Umbilical cord (tissue), 2 donors: Measurements from ENCODE around the gene CYP2A6. TPM values are rescaled to one million over a fixed set of nuclear protein-coding genes. Genes with fewer than 3 reads are reported as not detected.
"Not testable (repeated sequence)": the region's sequence is repeated elsewhere in the genome, so short reads cannot be mapped to it uniquely, and the experiment has no call there.

Experiments
- DNase-seq: peaks from one replicate; pipeline ENCODE4 v3.0.0-alpha.2; 2015; ENCODE audit warnings: low spot score
- total RNA-seq: library from RNA; depleted of rRNA; stranded (reverse); fragments of >200 nt; gene quantifications from one replicate; pipeline ENCODE4 v1.2.3, GENCODE V29; 2014; ENCODE audit warnings: low replicate concordance; ENCODE audit not compliant: insufficient read depth

CYP2A6 gene
- total RNA-seq, 1 donor from 2014 or later, result not detected

DNA sequence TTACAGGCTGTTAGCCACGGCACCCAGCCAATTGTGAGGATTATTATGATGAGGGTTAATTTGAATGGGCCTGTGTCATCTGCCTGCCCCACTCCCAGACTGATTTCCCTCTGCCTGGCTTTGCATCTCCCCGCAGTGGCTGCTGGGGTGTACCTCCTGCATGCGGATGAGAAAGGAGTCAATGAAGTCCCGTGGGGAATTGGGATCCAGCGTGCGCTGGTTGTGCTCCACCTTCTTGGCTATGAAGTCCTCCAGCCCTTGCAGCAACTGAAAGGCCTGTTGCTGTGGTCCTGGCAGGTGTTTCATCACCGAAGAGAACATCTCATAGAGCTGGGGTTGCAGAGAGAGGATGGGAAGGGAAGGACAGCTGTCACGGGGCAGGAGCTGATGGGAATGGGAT, 3.5 kb downstream of the CYP2A6 start:
- not testable (repeated sequence) for DNase-seq

- not testable (repeated sequence) for DNase-seq
These were observed 6.6 kb downstream of the CYP2A6 start for GRCh38 chr19:40843653-40844052.

DNA sequence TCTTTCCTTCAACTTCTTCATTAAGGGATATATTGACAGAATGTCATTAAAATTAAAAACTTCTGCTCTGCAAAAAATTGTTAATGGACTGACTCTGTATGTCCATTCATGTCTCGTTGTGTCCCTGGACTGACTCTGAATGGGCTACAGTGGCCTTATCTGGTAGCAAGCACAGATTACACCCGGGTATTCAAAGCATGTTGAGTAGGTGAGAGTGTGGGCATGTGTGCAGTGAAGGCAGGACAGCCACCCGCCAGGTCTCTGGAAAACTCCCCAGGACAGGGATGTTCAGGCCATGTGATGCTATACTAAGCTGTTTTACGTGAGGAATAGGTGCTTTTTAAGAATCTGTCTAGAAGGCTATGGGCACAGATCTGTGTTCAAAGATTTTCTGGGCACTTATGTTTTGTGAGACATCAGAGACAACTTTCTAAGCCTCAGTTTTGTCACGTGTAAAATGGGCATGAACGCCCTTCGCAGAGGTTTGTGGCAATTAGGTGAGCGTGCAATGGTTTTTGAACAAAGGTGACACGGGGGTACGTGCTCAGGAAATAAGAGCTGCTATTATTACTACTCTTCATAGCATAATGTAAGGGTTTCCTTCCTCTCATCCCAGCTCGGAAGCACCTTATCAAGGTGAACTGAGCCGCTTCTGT, 7.1 kb downstream of the CYP2A6 start:
- not testable (repeated sequence) for DNase-seq

DNA sequence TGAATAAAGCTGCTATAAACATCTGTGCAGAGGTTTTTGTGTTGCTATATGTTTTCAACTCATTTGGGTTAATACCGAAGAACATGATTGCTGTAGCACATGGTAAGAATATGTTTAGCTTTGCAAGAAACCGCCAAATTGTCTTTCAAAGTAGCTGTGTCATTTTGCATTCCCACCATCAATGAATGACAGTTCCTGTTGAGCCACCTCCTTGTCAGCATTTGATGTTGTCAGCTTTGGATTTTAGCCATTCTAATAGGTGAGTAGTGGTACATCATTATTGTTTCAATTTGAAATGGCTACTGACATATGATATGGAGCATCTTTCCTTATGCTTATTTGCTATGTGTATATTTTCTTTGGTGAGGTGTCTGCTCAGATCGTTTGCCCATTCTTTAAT, 8.2 kb downstream of the CYP2A6 start:
- DNase-seq, result not testable (repeated sequence)

- not testable (repeated sequence) for DNase-seq
These were observed 11.8 kb downstream of the CYP2A6 start for GRCh38 chr19:40838477-40838876.

DNA sequence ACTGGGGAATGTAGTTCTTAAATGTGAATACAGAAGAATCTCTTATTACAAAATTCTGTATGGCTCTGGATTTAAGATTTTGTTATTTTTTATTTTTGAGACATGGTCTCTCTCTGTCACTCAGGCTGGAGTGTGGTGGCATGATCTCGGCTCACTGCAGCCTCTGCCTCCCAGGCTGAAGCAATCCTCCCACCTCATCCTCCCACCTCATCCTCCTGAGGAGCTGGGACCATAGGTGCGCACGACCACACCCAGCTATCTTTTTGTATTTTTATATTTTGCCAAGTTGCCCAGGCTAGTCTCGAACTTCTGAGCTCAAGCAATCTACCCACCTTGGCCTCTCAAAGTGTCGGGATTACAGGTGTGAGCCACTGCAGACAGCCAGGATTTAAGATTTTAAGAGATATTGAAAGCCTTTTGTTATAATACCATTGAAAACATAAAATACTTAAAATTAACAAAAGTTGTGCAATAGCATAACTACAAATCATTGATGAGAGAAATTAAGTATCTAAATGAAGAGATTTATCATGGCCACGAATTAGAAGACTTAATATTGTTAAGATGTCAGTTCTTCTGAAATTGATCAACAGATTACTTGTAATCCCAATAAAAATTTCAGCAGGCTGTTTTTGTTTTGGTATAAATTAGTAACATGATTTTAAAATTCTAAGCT, 13.4 kb downstream of the CYP2A6 start:
- no peak for DNase-seq

DNA sequence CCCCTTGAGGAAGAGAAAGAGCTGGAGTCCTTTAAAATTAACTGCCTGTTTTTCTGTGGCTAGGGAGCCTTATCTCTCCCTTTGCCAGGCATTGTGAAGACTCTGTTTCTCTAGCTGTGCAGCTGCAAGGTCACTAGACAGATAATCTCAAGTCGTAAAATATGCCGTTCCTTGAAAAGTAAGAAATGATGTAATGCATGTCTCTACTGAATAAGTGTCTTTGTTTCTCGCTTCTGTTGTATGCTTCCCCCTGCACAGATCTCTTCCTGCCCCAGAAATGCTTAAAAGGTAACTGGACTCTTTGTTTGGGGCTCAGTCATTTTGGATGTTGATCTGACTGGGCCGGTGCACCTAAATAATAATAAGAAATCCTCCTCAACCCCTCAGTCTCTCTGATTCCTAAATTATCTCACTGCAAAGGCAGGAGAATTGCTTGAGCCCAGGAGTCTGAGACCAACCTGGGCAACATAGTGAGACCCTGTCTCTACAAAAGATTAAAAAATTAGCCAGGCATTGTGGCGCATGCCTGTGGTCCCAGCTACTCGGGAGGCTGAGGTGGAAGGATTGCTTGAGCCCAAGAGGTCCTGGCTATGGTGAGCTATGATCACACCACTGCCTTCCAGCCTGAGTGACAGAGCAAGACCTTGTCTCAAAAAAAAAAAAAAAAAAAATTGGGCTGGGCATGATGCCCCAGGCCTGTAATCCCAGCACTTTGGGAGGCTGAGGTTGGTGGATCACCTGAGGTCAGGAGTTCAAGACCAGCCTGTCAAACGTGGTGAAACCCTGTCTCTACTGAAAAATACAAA, 16.3 kb downstream of the CYP2A6 start:
- not testable (repeated sequence) for DNase-seq

- not testable (repeated sequence) for DNase-seq
These were observed 17.8 kb downstream of the CYP2A6 start for GRCh38 chr19:40832431-40832790.

DNA sequence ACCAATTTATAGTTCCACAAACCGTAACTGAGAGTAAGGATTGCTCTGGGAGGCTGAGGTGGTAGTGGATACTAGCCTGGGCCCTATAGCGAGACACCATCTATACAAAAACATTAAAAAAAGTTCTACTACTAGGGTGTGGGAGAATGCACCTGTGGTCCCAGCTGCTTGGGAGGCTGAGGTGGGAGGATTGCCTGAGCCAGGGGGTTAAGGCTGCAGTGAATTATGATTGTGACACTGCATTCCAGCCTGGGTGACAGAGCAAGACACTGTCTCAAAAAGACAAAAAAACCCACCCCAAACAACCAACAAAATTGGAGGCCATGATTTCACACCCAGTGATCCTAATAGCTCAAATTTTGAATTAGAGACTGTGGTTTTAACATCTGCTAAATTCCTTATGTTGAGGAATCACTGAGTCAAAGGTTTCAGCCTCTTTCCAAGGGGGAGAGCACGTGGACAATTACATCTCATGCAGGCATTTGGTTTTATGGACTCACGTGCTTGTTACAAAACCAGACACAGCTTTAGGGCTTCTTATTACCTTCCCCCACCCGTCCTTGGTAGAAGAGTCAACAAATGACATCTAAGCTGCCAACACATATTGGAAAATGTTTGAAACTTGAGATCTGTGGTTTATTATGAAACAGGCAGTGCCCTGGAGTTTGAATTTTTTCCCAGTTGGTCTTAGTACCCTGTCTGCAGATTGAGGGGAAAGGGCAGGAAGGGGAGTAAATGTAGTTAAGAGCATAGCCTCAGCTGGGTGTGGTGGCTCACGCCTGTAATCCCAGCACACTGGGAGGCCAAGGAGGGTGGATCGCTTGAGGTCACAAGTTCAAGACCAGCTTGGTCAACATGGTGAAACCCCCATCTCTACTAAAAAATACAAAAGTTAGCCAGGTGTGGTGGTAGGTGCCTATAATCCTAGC, 18.5 kb downstream of the CYP2A6 start:
- peak; percentile 93 for DNase-seq

DNA sequence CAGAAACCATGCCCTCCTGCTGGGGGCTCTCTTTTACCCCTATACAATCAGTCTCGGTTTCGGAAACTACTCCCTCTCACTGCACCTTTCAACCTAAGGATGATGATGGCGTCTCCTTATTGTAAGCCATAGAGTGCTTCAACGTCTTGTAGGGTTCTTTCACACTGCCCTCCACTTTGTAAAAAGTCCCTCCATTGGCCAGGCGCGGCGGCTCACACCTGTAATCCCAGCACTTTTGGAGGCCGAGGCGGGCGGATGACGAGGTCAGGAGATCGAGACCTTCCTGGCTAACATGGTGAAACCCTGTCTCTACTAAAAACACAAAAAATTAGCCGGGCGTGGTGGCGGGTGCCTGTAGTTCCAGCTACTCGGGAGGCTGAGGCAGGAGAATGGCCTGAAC, 19.5 kb downstream of the CYP2A6 start:
- DNase-seq, result not testable (repeated sequence)

GRCh38 chr19:40829205-40829604, 21.0 kb downstream of the CYP2A6 start:
- DNase-seq, result no peak

- no peak for DNase-seq
These were observed 22.6 kb downstream of the CYP2A6 start for GRCh38 chr19:40827386-40828247.

- DNase-seq, result not testable (repeated sequence)
These were observed 23.4 kb downstream of the CYP2A6 start for GRCh38 chr19:40826699-40827385.

GRCh38 chr19:40826312-40826698, 23.9 kb downstream of the CYP2A6 start:
- not testable (repeated sequence) for DNase-seq

- not testable (repeated sequence) for DNase-seq
These were observed 24.7 kb downstream of the CYP2A6 start for GRCh38 chr19:40825460-40826095.

DNA sequence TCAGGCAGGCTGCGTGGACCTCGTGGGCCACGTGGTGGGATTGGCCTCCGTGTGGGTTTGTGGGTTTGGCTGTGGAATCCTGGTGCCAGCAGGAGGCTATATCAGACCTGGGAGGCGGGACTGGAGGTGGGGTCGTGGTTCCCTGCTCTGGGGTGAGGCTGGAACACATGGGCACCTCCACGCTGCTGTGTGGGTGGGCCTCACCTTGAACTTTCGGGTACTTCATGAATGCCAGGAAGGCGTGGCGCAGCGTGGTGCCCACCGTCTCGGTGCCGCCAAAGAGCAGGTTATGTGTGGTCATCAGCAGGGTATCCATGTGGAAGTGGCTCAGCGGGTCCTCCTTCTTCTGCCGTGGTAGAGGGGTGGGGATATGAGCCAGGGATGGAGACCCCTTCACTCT, 25.3 kb downstream of the CYP2A6 start:
- not testable (repeated sequence) for DNase-seq

- peak; percentile 81 for DNase-seq
These were observed 27.3 kb downstream of the CYP2A6 start for GRCh38 chr19:40822704-40823553.

GRCh38 chr19:40822161-40822560, 28.1 kb downstream of the CYP2A6 start:
- no peak for DNase-seq
